D721Med (cell line): Measurements from ENCODE around the gene DNAH17.

Experiments
- DNase-seq: peaks from one replicate; pipeline ENCODE4 v3.0.0; 2011; ENCODE audit warnings: low spot score; ENCODE audit not compliant: insufficient read length
- FAIRE-seq: peaks from 2 replicates; lab custom pipeline; 2011; peaks lifted over from hg19 to GRCh38; lab: Jason Lieb, UNC
- TF ChIP-seq, protein P1 (sequence below): IDR thresholded peaks from 2 replicates; pipeline ENCODE4 v1.5.1; 2012; ENCODE audit warnings: mild to moderate bottlenecking, control low read depth; ENCODE audit not compliant: insufficient read depth; ENCODE audit errors: missing control alignments

The DNAH17 gene

DNA sequence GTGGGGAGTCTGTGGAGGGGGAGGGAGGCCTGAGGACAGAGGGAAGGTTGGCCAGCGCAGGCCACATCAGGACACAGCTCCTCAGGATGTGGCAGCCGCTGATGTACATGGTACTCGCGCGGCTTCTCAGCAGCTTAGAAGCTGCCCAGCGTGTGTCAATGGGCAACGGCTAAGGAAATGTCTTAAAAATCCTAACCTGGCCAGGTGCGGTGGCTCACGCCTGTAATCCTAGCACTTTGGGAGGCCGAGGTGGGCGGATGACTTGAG is 145.6 kb downstream of the DNAH17 start:
- FAIRE-seq (no peak), DNase-seq (no peak)
- TF ChIP-seq, protein P1, sequence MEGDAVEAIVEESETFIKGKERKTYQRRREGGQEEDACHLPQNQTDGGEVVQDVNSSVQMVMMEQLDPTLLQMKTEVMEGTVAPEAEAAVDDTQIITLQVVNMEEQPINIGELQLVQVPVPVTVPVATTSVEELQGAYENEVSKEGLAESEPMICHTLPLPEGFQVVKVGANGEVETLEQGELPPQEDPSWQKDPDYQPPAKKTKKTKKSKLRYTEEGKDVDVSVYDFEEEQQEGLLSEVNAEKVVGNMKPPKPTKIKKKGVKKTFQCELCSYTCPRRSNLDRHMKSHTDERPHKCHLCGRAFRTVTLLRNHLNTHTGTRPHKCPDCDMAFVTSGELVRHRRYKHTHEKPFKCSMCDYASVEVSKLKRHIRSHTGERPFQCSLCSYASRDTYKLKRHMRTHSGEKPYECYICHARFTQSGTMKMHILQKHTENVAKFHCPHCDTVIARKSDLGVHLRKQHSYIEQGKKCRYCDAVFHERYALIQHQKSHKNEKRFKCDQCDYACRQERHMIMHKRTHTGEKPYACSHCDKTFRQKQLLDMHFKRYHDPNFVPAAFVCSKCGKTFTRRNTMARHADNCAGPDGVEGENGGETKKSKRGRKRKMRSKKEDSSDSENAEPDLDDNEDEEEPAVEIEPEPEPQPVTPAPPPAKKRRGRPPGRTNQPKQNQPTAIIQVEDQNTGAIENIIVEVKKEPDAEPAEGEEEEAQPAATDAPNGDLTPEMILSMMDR, result no peak

DNA sequence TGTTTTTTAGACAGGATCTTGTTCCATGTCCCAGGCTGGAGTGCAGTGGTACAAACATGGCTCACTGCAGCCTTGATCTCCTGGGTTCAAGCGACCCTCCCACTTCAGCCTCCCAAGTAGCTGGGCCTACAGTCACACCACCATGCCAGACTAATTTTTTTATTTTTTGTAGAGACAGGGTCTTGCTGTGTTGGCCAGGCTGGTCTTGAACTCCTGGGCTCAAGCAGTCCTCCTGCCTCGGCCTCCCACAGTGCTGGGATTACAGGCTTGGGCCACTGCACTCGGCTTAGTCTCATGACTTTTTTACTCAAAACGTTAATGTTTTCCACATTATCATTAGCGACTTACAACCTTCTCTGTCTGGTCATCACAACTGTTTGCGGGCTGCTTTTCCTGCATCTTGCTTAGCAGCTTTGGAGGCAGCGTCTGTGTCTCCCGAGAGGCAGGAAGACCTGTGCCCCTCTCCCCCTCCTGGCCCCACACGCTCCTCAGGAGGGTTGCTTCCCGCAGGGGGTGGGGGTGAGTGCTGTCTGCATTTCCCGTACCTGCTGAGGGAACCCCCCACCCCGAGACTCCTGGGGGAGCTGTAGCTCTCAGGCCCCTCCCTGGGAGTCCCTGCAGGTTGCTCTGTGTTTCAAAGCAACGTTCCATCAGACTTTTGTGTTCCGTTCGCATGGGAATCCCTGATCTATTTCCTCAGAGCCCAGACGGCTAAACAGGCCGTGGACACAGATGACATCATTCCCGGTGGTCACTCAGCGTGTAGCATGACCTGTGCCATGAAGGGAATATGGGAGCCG is 146.1 kb downstream of the DNAH17 start:
- TF ChIP-seq, protein P1, result no peak
- no peak for FAIRE-seq
- DNase-seq, result no peak

DNA sequence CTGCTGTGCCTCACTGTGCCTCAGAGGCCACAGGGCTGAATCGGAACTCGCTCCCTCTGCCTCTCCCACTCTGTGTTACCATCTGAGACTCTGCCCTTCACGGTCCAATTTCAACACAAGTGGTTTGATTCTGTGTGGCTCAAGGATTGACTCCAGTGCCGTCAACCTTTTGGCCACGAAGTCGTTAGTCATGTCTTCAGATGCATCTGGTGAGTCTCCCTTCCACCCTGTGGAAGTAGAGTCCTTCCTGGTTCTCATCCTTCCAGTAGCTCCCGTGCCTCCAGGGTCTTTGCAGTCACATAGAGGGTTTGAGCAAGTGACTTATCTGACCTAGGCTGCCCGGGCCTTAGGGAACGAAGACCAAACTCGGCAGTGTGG is 147.6 kb downstream of the DNAH17 start:
- TF ChIP-seq, protein P1, result no peak
- FAIRE-seq (no peak), DNase-seq (no peak)

DNA sequence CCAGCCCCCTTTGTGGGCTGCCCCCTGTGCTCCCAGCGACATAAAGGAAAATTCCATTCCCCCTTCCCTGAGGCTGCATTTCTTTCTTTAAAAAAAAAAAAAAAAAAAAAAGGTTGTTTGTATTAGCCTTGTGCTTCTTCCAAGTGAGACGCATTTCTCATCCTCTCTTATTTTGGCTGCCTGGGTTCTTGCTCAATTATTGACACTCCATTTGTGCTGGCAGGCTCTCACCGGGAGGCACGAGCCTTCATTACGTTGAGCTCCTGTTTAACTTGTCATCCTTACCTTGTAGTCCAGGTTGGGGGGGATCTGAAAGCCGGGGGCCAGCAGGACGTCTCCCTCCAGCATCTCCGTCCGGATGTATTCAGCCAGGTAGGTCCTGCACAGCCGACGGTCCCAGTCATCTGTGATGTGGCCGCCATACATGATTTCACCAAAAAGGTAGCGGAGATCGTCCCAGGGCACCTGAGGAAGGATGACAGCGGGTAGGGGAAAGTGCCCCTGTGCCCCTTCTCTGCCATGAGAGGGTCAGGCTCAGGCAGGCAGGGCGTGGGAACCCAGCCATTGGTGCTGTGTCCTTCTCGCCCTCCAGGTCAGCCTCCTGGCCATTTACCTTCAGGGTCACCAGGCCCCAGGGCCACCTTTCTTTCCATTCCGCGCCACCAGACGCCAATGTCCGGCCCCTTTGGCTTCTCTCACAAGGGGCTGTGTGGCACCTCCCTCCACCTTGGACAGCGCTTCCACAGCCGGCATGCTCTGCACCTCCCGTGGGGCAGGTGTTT is 148.2 kb downstream of the DNAH17 start:
- TF ChIP-seq, protein P1, result no peak
- FAIRE-seq (no peak), DNase-seq (no peak)

DNA sequence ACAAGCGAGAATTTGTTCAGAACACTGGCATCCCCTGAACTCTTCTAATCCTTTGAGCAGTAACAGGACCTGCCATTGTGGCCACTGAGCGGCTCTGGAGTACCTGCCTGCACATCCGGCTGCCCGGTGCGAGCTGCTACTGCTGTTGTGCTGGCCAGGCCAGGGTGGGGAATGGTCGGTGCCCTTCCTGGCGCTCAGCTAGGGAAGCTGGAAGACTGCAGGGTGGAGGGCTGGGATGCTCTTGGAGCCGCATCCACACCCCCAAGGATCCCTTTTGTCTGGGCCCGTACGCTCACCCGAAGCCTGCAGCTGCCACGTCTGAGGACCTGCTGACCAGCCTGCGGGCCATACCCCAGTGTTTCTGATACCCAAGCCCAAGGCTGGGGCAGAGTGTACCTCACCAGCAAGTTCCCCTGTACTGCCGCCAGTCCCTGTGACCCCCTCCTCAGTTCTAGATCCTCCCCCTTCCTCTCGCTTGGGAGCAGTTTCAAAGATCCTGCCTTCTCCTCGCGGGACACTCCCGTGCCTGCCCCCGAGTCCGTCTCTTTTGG is 149.1 kb downstream of the DNAH17 start:
- TF ChIP-seq, protein P1, result no peak
- no peak for DNase-seq
- FAIRE-seq, result no peak

DNA sequence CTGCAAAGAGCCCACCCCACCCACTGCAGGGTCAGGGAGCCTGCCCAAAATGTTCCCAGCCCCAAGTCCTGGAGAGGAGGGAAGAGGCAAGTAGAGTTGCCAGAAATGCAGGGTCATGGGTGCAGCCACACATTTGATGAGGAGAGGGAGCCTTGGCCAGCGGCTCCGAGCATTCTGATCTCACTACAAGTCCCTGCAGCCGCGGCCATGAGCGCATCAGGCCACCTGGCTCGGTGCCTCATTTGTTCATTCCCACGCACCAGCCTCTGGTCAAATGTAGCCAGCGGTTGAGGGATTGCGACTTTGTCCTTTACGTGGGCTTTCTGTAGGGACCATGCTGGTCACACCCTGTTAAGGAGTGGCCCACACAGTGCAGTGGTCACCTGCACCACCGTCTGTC is 150.1 kb downstream of the DNAH17 start:
- FAIRE-seq, result no peak
- TF ChIP-seq, protein P1, result no peak
- DNase-seq, result no peak
